Measurements from ENCODE around the gene TMEM125.

The TMEM125 gene

DNA sequence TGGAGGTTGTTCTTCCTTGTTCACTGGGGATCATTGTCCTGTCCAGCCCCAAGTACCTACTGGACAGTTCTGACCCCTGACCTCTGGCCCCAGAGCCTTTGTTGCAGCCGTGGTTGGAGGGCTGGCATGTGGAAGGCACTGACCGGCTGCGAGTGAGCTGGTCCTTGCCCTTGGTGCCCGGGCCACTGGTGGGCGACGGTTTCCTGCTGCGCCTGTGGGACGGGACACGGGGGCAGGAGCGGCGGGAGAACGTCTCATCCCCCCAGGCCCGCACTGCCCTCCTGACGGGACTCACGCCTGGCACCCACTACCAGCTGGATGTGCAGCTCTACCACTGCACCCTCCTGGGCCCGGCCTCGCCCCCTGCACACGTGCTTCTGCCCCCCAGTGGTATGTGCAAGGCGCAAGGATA, 42.4 kb downstream of the TMEM125 start:
- DNase-seq (ENCODE audit: low read depth, low spot score): no peak

DNA sequence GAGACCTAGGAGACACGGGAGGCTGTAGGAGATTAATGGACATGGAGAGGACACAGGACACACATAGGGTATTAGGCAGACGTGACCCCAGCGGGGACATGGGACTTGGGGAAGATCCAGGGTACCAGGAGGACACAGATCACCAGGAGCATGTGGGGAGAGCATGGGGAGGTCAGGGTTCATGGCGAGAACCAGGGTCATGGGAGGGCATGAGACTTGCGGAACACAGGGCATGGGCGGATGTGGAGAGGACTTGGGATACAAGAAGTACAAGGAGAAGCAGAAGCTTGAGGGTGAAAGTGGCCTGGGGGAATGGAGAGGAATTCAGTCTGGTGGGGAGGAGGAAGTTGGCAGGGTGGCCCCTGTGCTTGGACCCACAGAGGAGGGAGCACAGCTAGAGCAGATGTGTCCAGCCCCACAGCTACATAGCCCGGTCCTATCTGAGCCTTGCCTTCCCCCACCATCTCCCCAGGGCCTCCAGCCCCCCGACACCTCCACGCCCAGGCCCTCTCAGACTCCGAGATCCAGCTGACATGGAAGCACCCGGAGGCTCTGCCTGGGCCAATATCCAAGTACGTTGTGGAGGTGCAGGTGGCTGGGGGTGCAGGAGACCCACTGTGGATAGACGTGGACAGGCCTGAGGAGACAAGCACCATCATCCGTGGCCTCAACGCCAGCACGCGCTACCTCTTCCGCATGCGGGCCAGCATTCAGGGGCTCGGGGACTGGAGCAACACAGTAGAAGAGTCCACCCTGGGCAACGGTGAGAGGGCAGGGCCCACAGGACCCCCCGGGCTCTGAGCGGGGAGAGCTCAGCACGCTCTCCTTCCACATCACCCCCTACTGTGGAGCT, 43.1 kb downstream of the TMEM125 start:
- no peak for DNase-seq (ENCODE audit: low read depth, low spot score)

DNA sequence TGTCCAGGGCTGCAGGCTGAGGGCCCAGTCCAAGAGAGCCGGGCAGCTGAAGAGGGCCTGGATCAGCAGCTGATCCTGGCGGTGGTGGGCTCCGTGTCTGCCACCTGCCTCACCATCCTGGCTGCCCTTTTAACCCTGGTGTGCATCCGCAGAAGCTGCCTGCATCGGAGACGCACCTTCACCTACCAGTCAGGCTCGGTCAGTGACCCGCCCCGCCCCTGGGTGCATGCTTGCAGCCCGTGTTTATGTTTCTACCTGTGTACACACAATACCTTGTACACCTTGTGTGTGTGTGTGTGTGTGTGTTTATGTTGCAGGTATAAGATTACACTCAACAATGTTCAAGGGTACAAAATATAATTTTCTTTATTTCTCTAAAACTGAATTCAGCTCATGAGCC, 44.0 kb downstream of the TMEM125 start:
- DNase-seq (ENCODE audit: low read depth, low spot score): no peak

DNA sequence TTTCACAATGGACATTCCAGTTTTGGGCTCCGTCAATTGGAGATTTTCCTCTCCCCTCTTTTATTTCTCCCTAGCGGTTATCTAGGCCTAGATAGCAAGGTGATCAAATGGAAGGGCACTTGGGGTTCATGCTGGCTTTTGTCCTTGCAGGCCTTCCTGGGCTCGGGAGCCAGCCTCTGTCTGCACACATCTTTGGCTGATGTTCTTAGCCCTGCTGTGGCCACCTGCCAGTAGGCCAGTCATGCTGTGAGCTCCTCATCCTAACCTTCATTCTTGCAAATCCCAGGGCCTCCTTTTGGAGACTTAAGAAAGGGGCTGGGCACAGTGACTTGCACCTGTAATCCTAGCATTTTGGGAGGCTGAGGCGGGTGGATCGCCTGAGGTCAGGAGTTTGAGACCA, 44.5 kb downstream of the TMEM125 start:
- no peak for DNase-seq (ENCODE audit: low read depth, low spot score)

DNA sequence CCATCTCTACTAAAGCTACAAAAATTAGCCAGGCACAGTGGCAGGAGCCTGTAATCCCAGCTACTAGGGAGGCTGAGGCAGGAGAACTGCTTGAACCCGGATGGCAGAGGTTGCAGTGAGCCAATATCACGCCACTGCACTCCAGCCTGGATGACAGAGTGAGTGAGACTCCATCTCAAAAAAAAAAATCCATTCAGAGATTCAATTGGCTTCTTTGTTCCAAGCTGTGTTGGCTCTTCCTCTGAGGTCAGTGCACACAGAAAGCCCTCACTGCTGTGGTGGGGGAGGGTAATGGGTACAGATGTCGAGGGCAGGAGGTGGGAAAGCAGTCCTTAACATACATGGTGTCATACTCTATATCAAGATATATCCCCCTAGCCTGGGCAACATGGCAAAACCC, 45.7 kb downstream of the TMEM125 start:
- DNase-seq (ENCODE audit: low read depth, low spot score): no peak

DNA sequence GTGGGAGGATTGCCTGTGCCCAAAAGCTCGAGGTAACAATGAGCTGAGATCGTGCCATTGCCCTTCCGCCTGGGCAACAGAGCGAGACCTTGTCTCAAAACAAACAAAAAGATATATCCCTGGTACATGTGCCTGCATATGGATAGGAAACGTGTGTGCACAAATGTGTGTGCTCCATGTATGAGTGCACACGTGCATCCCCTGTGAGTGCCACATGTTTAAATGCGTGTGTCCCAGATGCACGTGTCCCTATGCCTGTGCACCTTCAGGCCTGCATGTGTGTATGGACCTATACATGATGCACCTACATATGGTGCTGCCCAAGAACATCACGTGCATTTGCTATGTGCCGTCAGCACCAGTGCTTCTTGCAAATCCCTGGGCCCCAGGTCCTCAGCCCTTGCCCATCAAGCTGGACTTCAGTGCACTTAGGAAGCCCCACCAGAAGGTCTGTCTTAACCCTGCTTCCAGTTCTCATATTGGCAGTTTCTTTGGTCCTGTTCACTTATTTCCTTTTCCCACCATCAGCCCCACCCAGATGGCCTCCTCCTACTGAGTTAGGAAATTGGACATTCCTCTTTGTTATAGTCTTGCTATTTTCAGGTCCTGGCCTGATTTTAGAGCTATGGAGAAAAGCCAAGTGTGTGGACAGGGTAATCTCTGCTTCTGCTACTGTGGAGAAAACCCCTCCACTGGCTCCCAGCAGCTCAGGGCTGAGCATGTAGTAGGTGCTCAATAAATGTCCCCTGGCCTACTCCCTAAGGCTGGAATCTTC, 46.4 kb downstream of the TMEM125 start:
- no peak for DNase-seq (ENCODE audit: low read depth, low spot score)

DNA sequence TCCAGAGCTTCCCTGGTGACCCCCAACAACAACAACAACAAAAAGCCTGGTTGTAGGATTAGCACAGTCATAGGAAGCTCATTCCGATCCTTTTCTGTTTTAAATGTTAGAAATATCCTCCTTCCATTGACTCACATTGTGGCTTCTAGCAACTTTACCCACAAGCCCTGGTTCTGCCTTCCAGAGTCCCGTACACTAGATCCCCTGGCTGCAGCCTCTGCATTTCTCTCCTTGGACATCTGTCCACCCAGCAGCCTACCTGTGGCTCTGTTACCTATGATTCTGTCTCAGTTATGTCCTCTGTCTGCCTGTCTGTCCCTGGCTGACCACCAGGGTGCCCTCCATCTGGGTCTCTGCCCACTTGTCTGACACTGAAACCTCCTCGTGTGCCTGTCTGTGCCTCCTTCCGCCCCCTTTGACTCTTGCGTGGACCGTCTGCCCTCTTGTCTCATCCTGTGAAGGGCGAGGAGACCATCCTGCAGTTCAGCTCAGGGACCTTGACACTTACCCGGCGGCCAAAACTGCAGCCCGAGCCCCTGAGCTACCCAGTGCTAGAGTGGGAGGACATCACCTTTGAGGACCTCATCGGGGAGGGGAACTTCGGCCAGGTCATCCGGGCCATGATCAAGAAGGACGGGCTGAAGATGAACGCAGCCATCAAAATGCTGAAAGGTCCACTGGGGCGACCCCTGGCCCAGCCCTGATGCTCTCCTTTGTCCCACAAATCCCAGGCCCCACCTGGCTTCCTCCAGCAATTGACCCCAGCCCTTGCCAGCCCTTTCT, 47.1 kb downstream of the TMEM125 start:
- DNase-seq (ENCODE audit: low read depth, low spot score): no peak

DNA sequence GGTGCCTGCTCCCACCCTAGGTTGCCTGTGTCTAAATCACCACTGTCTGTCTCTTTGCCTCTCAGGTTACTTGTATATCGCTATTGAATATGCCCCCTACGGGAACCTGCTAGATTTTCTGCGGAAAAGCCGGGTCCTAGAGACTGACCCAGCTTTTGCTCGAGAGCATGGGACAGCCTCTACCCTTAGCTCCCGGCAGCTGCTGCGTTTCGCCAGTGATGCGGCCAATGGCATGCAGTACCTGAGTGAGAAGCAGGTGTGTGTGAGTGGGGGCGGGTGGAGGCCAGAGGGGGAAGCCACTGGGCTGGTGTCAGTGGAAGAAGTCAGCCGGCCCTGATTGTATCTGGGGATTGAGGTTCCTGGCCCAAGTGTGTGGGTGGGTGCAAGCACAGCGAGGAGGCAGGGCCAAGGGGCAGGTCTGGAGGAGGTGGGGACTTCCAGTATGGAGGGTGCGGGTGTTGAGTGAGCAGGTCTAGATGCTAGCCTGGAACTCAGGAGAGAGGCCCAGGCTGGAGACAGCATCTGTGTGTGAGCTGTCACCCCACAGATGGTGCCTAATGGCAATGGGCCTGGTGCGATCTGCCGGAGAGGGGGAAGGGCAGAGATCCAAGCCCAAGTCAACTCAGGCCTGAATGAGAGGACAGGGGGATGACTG, 48.2 kb downstream of the TMEM125 start:
- DNase-seq (ENCODE audit: low read depth, low spot score): no peak

DNA sequence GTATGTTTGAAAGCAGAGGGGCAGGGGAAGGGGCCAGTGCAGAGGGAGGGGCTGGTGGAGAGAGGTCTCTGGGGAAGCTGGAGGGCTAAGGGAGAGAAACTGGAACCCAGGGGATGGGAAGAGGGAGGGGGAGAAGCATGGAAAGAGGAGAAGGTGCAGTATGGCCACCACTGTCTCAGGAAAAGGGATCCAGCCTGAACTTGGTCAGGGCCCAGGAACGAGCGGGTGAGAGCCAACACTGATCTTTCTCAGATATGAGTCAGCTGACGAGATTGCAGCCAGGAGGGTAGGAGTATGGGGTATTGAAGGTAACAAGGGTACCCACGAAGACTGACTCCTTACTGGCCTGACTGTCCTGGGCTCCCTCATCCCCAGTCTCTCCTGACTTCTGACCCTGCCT, 49.0 kb downstream of the TMEM125 start:
- no peak for DNase-seq (ENCODE audit: low read depth, low spot score)

DNA sequence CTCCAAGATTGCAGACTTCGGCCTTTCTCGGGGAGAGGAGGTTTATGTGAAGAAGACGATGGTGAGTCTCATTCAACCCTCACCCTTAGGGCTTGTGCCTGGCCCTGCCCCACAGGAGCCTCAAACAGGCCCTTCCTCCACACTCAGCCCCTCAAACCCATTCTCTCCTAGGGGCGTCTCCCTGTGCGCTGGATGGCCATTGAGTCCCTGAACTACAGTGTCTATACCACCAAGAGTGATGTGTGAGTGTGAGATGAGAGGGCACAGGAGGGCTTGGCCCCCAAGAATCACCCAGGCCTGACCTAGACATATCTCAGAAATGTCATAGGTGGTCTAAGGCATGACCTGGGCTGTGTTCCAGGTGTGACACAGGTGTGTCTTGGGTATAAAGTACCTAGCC, 49.5 kb downstream of the TMEM125 start:
- DNase-seq (ENCODE audit: low read depth, low spot score): no peak

DNA sequence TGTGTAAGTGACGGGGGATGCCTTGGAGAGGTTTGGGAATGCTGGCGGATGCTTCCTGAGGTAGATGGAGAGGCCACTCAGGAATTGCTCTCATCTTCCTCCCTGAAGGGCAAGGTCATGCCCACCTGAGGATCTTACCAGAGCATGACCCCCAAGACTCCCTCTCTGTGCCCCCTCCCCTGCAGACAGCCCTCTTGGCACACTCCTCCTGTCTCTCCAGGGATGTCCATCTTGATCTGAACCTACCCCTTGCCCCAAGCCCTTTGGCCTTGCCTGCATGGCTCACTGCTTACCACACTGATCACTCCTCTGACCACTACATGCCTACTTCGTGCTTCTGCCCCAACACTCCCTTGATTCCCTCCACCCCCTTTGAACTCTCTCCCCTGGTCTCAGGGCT, 50.0 kb downstream of the TMEM125 start:
- DNase-seq (ENCODE audit: low read depth, low spot score): no peak

DNA sequence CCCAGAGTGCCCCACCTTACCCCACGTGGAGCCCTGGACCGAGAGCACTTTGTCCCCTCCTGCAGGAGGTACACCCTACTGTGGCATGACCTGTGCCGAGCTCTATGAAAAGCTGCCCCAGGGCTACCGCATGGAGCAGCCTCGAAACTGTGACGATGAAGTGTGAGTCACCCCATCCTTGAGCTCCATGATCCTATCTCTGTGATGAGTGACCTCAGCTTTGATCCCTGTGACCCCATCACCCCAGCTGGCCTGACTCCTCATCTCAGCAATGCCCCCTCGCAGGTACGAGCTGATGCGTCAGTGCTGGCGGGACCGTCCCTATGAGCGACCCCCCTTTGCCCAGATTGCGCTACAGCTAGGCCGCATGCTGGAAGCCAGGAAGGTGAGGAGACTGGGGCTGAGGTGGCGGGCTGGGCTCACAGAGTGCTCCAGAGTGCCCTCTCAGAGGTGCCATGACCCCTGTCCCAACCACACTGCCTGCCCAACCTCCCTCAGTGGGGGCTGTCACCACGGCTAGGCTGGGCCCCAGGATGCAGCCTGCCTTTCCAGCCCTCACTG, 51.6 kb downstream of the TMEM125 start:
- DNase-seq (ENCODE audit: low read depth, low spot score): no peak

DNA sequence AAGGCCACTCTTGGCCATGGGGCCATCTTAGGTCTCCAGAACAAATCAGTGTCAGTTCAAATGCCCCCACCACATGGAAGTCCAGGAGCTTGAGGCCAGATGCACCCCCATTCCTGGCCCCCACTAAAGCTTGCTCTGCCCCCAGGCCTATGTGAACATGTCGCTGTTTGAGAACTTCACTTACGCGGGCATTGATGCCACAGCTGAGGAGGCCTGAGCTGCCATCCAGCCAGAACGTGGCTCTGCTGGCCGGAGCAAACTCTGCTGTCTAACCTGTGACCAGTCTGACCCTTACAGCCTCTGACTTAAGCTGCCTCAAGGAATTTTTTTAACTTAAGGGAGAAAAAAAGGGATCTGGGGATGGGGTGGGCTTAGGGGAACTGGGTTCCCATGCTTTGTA, 52.7 kb downstream of the TMEM125 start:
- DNase-seq (ENCODE audit: low read depth, low spot score): no peak

Measured in ELF-1 (cell line).